Germinal center (tissue), 1 donor: Measurements from ENCODE around the gene PNPLA1.
A peak's percentile ranks its signal among the peaks of the same experiment; 100 is the strongest.

ENCODE experiments used
- DNase-seq: peaks from one replicate; pipeline ENCODE4 v3.0.0; 2012; ENCODE audit warnings: mixed read lengths, low spot score

PNPLA1 gene

DNA sequence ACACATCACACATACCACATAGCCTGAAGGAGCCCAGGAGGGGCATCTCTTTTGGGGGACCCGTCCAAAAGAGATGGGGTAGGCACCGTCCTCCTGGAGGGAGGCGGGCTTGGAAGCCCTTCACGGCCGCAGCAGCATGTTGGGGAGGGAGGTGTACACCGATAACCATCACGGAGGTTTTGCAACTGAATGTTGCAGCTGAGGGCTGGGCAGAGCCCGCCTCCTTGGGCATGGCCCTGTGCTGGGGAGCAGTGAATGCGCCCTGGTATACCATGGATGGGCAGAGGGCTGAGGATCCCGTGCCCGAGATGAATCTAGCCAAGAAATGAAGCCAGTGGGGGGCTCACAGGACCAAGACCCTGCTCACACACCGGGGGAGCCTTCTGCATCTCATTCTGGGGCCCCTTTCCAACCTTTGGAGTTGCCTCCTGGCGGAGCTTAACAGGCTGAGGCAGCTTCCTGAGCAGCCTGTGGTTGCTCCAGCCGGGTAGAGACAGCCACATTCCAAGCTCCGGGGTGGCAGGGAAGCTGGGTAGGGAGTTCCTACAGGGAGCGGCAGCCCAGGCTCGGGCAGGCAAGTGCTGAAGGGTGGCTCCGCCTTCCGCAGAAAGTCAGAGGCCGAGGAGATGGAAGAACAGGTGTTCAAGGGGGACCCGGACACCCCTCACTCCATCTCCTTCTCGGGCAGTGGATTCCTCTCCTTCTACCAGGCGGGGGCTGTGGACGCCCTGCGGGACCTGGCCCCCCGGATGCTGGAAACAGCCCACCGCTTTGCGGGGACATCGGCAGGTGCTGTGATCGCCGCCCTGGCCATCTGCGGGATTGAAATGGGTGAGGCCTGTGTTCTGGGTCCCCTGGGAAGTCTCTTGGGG is at the start of gene PNPLA1:
Gene PNPLA1 (plus strand): TSS at position 227 of the 872 bp plus-strand sequence. CDS start 400 bp downstream, at position 627.
- no peak for DNase-seq

GRCh38 chr6:36220226-36220625 is 49.6 kb upstream of the PNPLA1 start:
- DNase-seq = no peak

DNA sequence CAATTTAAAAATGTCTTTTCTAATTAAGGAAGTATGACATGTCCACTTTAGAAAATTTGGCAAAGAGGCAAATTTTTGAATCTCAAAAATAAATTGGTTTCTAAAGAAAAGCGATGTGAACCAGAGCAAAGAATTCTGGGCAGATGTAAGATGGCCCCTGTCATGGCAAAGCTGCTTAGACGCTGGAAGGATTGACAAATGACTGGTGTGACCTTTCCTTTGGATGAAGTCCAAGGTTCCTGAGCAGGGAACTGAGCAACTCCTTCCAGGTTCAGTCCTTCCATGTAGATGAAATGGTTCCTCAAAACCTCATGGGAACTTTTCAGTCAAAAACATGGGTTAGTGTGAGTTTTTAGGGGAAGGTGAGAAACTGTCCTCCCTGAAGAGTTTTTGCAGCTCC is 48.2 kb upstream of the PNPLA1 start:
- DNase-seq = no peak

- DNase-seq = no peak
These were observed 46.9 kb upstream of the PNPLA1 start for GRCh38 chr6:36222924-36223323.

DNA sequence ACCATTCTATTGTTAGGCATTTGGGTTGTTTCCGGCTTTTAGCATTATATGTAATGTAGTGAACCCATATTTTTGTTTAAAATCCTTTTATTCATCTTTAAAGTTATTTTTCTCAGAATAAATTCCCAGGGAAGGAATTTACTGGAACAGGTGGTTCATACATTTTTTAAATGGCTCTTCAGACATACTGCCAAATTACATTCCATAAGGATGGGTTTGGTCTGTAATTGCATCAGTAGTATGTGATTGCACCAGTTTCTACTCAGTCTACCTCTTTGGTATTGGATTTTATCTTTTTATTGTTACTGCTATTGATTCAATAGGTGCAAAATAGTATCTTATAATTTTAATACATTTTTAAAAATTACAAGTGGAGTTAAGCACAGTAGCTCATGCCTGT is 46.2 kb upstream of the PNPLA1 start:
- no peak for DNase-seq

DNA sequence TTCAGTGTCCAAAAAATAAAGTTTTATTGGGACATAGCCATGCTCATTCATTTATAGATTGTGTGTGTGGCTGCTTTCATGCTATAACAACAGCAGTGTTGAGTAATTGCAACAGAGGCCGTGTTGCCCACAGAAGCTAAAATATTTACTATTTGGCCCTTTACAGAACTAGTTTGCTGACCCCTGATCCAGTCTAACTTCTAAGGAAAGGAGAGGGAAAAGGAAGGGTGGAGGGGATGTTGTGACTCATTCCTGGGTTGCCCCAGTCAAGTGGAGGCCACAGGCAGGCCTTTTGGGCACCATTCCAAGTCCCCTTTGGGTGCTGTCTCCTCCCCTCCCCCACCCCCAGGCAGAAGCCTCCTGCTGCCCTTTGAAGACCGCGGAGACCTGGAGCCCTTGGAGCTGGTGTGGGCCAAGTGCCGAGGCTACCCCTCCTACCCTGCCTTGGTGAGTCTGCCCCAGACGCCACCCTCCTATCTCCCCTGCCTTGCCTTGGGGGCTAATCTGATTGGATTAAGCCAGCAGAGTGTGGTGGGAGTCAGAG is 44.9 kb upstream of the PNPLA1 start:
- DNase-seq = no peak

DNA sequence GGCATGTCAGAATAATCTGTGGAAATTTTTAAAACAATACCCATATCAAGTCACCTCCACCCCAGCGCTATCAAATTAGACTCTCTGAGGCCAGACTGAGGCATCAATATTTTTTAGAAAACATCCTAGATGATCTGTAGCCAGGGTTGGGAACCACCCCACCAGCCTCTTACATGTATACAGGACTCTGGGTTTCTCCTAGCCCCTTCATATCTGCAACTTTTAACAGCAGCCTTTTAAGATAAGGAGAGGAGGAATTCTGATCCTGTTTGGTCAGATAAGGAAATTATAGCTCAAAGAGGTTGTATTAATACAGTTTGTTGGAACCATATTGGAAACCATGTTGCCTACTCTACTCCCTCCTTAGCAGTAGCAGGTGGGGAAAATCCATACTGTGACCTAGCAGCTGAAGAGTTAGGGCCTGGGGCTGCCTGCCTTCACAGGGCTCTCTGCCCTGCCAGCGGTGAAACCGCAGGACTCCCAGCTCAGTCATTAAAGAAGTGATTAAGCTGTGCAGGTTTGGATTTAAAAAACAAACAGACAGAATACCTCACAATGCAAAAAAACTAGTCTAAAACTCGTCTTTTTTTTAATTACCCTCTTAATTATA is 43.3 kb upstream of the PNPLA1 start:
- no peak for DNase-seq

DNA sequence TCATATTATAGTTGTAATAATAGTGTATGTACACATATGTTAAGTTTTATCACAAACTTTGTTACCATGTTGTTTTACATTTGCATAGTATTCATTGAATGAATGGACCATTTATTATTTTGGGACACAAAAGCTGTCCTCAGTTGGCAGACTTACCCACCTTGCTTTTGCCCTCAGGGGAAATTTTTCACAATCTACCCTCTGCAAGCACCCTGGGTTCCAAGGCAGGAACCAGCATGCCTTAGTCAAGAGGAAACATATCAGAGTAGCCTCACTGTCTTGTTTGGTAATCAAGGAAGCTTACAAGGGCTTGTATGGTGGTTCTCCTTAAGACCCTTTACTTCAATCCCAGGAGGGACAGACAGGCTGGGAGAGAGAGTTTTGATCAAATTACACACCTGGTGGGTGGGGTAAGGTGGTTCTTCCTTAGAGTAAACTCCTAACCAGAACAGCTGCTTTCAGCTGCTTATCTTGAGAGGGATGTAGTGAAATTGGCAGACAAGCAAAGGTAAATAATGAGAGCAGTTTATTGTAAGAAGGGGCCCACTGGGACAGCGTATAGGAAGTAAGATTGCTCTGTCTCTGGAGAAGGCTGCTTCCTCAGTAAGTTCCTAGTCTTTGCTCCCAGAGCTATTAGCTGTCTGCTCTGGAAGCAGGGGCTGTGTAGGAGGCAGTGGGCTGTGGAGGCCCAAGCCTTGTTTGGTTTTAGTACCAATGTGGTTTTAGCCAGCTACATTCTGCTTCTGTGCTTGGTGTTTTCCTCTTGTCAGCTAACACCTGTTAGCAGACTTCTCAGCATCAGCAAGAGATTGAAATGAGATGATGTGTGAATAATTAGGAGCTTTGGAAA is 42.3 kb upstream of the PNPLA1 start:
- no peak for DNase-seq

DNA sequence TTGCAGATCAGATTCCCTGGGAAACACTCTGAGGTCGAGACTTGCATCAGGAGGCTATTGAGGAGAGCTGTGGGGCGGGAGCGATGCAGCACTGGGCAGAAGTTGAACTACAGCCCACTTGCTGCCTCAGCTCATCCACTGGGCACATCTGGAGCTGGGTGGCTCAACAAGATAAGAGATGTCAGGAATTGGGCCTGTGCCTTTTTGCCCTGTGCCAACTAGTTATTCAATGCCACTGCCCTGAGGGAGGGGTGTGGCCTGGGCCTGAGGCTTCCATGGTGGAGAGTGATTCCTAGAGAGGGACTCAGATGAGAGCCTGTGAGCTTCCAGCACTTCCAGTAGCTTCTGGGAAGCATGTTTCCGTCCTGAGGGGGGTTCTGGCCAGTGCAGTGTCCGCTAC is 40.6 kb upstream of the PNPLA1 start:
- DNase-seq = no peak

GRCh38 chr6:36230371-36230770 is 39.5 kb upstream of the PNPLA1 start:
- no peak for DNase-seq

DNA sequence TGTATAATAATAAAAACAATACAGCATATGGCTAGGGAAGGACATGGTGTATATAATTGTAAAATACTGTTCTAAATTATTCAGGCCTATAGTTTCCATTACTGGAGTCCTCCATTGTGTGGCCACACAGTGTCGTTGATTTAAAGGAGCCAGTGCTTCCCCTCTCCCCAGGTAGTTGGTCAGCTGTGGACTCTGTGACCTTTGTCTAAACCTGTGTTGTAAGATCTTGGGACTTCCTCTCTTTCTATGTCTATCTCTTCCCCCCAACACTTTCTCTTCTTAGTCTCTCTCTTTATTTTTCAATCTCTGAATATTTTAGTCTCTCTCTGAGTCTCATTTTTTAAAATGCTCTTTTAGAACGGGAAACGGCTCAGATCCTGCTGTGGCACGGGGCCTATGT is 37.7 kb upstream of the PNPLA1 start:
- no peak for DNase-seq

DNA sequence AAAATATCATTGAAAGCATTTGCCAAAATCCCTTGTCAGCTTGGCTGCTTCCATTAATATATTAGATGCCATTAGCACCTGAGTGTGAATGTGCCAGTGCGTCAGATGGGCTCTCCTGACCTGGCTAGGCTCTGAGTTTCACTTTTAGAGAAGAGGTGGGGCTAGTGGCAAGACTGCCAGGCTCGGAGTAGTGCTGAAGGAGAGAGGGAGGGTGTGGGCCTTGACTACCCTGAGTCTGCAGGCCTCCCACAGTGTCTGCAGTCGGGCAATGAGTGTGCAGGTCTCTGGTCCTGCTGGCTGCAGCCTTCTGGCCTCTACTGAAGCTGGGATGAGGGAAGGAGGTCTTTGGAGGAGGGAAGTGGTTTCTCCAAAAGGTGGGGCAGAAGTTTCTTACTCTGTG is 34.6 kb upstream of the PNPLA1 start:
- DNase-seq = no peak

DNA sequence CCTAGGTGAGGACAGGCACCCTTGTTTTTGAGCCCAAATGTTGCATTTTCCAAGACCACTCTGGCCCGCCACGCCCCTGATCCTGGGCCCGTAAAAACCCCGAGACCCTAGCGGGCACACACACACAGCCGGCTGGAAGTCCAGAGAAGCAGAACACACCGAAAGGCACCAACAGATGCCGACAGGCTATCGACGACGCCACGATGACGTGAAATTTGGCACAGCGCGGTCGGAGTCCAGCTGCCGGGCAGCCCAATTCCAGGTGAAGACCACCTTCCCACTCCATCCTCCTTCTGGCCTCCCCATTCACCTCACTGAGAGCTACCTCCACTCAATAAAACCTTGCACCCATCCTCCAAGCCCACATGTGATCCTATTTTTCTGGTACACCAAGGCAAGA is 34.0 kb upstream of the PNPLA1 start:
- no peak for DNase-seq

- no peak for DNase-seq
These were observed 30.1 kb upstream of the PNPLA1 start for GRCh38 chr6:36239774-36240173.

GRCh38 chr6:36241728-36242127 is 28.1 kb upstream of the PNPLA1 start:
- DNase-seq = peak; percentile 79

DNA sequence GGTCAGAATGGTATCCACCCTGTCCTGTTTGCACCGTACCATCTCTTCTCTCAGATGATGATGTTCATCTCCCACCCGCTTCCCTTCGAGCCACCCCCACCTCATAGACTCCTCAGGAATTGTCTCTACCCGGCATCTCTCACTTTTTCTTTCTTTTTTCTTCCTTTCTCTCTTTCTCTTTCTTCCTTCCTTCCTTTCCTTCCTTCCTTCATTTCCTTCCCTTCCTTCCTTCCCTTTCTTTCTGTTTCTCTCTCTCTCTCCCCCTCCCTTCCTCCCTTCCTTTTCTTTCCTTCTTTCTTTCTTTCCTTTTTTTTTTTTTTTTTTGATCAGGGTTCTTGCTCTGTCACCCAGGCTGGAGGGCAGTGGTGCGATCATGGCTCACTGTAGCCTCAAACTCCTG is 27.7 kb upstream of the PNPLA1 start:
- DNase-seq = no peak

DNA sequence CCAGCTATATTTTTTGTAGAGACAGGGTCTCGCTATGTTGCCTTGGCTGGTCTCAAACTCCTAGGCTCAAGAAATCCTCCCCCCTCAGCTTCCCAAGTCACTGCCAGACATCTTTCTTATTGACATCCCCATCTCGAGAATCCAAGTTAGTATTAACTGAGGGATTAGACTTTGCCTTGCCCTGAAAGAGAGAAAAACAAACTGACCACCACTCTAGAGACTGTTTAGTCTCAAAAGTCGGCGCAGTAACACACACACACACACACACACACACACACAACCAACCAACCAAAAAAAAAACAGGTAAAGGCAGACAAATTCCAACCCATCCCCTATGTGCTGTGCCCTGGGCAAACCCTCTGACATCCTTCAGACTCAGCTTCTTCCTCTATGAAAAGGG is 27.2 kb upstream of the PNPLA1 start:
- DNase-seq = no peak

GRCh38 chr6:36243562-36244212 is 26.2 kb upstream of the PNPLA1 start:
- no peak for DNase-seq

- DNase-seq = no peak
These were observed 25.1 kb upstream of the PNPLA1 start for GRCh38 chr6:36244641-36245280.

DNA sequence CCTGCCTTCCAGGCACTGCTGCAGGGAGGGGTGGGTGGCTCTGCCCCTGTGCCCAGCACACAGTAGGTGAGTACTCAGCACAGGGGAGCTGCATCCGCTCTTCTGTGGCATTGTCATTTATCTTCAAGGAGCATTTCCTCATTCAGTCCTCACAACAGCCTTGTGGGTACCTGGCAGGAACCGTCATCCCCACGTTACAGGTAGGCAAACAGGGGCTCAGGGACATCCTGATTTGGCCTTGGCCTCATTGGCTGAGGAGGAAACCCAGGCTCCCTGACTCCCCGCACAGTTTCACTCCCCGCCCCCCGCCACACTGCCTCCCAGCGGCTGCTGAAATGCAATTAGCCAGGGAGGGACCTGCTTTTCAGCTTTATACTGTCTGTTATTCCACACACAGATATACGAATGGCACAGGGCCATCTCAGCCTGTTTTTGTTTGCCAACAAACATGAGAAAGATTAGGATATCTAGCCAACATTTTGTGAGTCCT is 24.2 kb upstream of the PNPLA1 start:
- DNase-seq = peak; percentile 49
